Measurements from ENCODE around the gene RGPD4.

GRCh38 chr2:107824451-107825205 lies 2.1 kb upstream of the RGPD4 start:
- TF ChIP-seq, protein P1, sequence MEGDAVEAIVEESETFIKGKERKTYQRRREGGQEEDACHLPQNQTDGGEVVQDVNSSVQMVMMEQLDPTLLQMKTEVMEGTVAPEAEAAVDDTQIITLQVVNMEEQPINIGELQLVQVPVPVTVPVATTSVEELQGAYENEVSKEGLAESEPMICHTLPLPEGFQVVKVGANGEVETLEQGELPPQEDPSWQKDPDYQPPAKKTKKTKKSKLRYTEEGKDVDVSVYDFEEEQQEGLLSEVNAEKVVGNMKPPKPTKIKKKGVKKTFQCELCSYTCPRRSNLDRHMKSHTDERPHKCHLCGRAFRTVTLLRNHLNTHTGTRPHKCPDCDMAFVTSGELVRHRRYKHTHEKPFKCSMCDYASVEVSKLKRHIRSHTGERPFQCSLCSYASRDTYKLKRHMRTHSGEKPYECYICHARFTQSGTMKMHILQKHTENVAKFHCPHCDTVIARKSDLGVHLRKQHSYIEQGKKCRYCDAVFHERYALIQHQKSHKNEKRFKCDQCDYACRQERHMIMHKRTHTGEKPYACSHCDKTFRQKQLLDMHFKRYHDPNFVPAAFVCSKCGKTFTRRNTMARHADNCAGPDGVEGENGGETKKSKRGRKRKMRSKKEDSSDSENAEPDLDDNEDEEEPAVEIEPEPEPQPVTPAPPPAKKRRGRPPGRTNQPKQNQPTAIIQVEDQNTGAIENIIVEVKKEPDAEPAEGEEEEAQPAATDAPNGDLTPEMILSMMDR (IDR thresholded peaks at IDR 0.05; ENCODE audit: control extremely low read depth in 1 of 3, insufficient read depth in 1 of 3, low read depth in 1 of 3, low read length in 3 of 3) = no peak
- TF ChIP-seq CHD1 (IDR thresholded peaks at IDR 0.05; ENCODE audit: low read depth, low read length) (no peak), ZNF274 (IDR thresholded peaks at IDR 0.05; ENCODE audit: borderline replicate concordance, extremely low read depth, low read length) (no peak), POLR2A (IDR thresholded peaks at IDR 0.05; ENCODE audit: control extremely low read depth in 1 of 2, low read depth in 2 of 2, low read length in 2 of 2) (no peak), JUN (IDR thresholded peaks at IDR 0.05; ENCODE audit: low read depth, low read length) (no peak), TAF7 (optimal IDR thresholded peaks at IDR 0.05; ENCODE audit: borderline replicate concordance, low read depth, low read length) (no peak), RAD21 (IDR thresholded peaks at IDR 0.05 in 1 of 2, conservative IDR thresholded peaks at IDR 0.05 in 1 of 2; ENCODE audit: low read depth in 2 of 2, low read length in 2 of 2) (no peak), POLR2AphosphoS5 (IDR thresholded peaks at IDR 0.05; ENCODE audit: low read depth, low read length) (no peak), TCF12 (IDR thresholded peaks at IDR 0.05; ENCODE audit: low read depth, low read length) (no peak), EZH2 (IDR thresholded peaks at IDR 0.05; ENCODE audit: low read depth, low read length, severe bottlenecking) (no peak), CBX5 (IDR thresholded peaks at IDR 0.05; ENCODE audit: low read depth, low read length) (no peak)
- TF ChIP-seq, protein P2, sequence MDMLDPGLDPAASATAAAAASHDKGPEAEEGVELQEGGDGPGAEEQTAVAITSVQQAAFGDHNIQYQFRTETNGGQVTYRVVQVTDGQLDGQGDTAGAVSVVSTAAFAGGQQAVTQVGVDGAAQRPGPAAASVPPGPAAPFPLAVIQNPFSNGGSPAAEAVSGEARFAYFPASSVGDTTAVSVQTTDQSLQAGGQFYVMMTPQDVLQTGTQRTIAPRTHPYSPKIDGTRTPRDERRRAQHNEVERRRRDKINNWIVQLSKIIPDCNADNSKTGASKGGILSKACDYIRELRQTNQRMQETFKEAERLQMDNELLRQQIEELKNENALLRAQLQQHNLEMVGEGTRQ (IDR thresholded peaks at IDR 0.05; ENCODE audit: low read length) = no peak
